ENCODE data around the gene SLC16A12.
"Not testable (repeated sequence)": the region's sequence is repeated elsewhere in the genome, so short reads cannot be mapped to it uniquely, and the experiment has no call there.

Gene SLC16A12

GRCh38 chr10:89534826-89535166 lies 598 bp downstream of the SLC16A12 start:
- Histone ChIP-seq H3K9me3 (ENCODE audit: control insufficient read depth, insufficient read depth, low read length) (no peaks in the 10 kb centered on the region), H3K9ac (ENCODE audit: low read depth, low read length) (peak overlapping the region; percentile 54), H3K36me3 (ENCODE audit: insufficient read depth, low read length) (no peaks in the 10 kb centered on the region), H3K4me1 (ENCODE audit: insufficient read depth, low read length) (peaks cover 8% of the 10 kb centered on the region; the same call in 1 of the 2 replicates)

DNA sequence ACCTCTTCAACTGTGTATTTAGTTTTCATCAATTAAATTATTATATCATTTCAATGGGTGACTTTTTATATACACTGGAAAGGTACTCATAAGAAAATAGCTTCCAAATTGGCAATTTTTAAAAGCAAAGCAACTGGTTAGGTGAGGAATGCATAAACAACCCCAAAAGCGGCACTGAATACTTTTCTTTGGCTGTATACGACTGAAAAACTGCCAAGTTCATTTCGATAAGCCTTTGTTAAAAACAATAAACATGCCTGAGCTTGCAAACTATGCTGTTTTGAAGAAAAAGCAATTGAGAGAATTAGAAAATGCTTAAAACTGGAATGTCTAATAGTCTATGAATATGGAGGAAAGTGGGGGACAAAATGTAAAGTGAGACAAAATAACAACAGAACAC lies 2.9 kb downstream of the SLC16A12 start:
- Histone ChIP-seq H3K9me3 (ENCODE audit: control insufficient read depth, insufficient read depth, low read length) (no peaks in the 10 kb centered on the region), H3K4me1 (ENCODE audit: insufficient read depth, low read length) (peaks cover 6% of the 10 kb centered on the region; the same call in 1 of the 2 replicates), H3K9ac (ENCODE audit: low read depth, low read length) (no peak overlapping the region), H3K36me3 (ENCODE audit: insufficient read depth, low read length) (no peaks in the 10 kb centered on the region)

DNA sequence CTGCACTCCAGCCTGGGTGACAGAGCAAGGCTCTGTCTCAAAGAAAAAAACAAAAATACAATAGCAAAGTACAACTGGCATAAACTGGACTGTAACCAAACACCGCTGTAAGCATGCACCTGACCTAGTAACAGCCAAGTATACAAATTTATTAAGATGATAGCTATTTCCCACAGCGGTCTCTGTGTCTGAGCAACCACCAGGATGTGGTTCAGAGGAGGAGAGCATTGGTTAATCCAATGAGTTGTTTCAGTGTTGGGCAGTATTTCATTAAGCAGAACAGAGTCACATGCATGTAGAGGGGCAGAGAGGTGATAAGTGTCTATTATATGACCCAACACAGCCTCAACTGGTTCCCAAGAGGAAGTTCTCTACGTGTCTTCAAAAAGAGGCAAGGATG lies 4.0 kb downstream of the SLC16A12 start:
- Histone ChIP-seq H3K36me3 (ENCODE audit: insufficient read depth, low read length) (no peaks in the 10 kb centered on the region), H3K4me1 (ENCODE audit: insufficient read depth, low read length) (peaks cover 3% of the 10 kb centered on the region; the same call in 1 of the 2 replicates), H3K9ac (ENCODE audit: low read depth, low read length) (no peak overlapping the region), H3K9me3 (ENCODE audit: control insufficient read depth, insufficient read depth, low read length) (no peaks in the 10 kb centered on the region)

DNA sequence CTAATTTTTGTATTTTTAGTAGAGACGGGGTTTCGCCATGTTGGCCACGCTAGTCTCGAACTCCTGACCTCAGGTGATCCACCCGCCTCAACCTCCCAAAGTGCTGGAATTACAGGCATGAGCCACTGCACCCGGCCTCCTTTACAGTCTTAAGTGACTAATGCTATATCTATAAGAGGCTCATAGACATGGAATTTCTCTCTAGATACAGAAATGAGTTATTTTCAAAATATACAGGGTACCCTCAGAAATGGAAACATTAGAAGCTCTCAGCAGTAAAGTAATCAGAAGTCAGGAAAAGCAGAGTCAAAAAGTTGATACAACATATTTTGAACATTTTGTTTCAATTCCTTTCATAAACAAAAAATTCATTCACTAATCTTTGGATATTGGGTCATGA lies 5.7 kb downstream of the SLC16A12 start:
- not testable (repeated sequence) for H3K4me1 ChIP-seq (ENCODE audit: insufficient read depth, low read length); H3K36me3 ChIP-seq (ENCODE audit: insufficient read depth, low read length); H3K9me3 ChIP-seq (ENCODE audit: control insufficient read depth, insufficient read depth, low read length); H3K9ac ChIP-seq (ENCODE audit: low read depth, low read length)

DNA sequence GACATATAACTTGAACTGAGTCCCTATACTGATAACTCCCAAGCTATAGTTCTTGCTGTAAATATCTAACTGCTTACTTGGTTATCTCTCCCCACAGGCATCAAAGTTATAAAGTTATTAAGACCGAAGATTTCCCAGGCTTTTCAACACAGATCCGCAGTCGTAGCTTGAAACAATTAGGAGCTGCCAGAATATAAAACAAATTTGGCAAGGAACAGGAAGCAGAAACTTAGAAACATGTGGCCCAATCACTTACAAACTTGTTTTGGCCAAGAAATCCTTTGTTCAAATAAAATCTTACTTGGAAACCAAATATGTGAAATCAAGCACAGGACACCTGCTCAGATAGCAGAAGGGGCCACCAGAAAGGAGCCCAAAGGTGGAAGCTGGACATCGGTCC lies 9.0 kb downstream of the SLC16A12 start:
- no peak overlapping the region for H3K9ac ChIP-seq (ENCODE audit: low read depth, low read length)
- no peaks in the 10 kb centered on the region for H3K4me1 ChIP-seq (ENCODE audit: insufficient read depth, low read length)
- no peaks in the 10 kb centered on the region for H3K36me3 ChIP-seq (ENCODE audit: insufficient read depth, low read length)
- no peaks in the 10 kb centered on the region for H3K9me3 ChIP-seq (ENCODE audit: control insufficient read depth, insufficient read depth, low read length)

GRCh38 chr10:89525556-89525955 lies 9.8 kb downstream of the SLC16A12 start:
- H3K4me1 ChIP-seq (ENCODE audit: insufficient read depth, low read length) = no peaks in the 10 kb centered on the region
- no peaks in the 10 kb centered on the region for H3K9me3 ChIP-seq (ENCODE audit: control insufficient read depth, insufficient read depth, low read length)
- H3K36me3 ChIP-seq (ENCODE audit: insufficient read depth, low read length) = no peaks in the 10 kb centered on the region
- no peak overlapping the region for H3K9ac ChIP-seq (ENCODE audit: low read depth, low read length)

DNA sequence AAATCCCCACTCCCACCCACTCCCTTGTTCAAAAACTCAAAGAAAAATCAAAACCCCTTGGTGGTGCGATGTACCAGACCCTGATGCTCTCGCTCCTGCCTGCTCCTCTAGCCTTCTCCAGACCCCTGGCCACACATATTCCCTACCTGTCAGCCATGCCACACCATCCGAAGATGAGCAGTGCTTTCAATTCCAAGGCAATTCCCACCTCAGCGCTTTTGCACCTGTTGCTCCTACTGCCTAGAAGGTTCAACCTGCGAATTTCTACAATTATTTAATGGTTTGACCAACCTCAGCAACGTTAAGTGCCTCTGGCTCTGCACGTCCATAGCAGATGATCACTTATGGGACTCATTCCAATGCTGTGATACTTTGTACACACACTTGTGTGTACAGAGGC lies 11.1 kb downstream of the SLC16A12 start:
- Histone ChIP-seq H3K9me3 (ENCODE audit: control insufficient read depth, insufficient read depth, low read length) (no peaks in the 10 kb centered on the region), H3K4me1 (ENCODE audit: insufficient read depth, low read length) (no peaks in the 10 kb centered on the region), H3K36me3 (ENCODE audit: insufficient read depth, low read length) (no peaks in the 10 kb centered on the region), H3K9ac (ENCODE audit: low read depth, low read length) (no peak overlapping the region)

- Histone ChIP-seq H3K9ac (ENCODE audit: low read depth, low read length) (no peak overlapping the region), H3K9me3 (ENCODE audit: control insufficient read depth, insufficient read depth, low read length) (no peaks in the 10 kb centered on the region), H3K4me1 (ENCODE audit: insufficient read depth, low read length) (no peaks in the 10 kb centered on the region), H3K36me3 (ENCODE audit: insufficient read depth, low read length) (no peaks in the 10 kb centered on the region)
These were observed 12.1 kb downstream of the SLC16A12 start for GRCh38 chr10:89523274-89523673.

DNA sequence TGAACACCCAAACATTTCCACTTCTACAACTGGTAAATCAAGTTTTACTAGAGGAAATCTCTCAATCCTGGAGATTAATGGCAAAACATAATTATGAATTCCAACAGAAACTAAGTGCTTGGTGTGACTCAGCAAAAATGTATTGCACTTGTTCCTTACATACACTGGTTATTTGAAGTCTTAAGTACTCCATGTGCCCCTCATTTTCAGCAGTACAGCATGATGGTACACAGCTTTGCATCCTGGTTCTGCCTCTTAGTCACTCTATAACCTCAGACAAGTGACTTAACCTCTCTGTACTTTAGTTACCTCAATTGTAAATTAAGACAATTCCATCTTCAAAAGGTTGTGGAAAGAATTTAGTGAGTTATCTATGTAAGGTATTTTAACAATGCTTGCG lies 12.9 kb downstream of the SLC16A12 start:
- no peak overlapping the region for H3K9ac ChIP-seq (ENCODE audit: low read depth, low read length)
- H3K9me3 ChIP-seq (ENCODE audit: control insufficient read depth, insufficient read depth, low read length) = no peaks in the 10 kb centered on the region
- H3K36me3 ChIP-seq (ENCODE audit: insufficient read depth, low read length) = no peaks in the 10 kb centered on the region
- H3K4me1 ChIP-seq (ENCODE audit: insufficient read depth, low read length) = no peaks in the 10 kb centered on the region

GRCh38 chr10:89521368-89521767 lies 14.0 kb downstream of the SLC16A12 start:
- H3K4me1 ChIP-seq (ENCODE audit: insufficient read depth, low read length) = peaks cover 3% of the 10 kb centered on the region
- H3K9me3 ChIP-seq (ENCODE audit: control insufficient read depth, insufficient read depth, low read length) = no peaks in the 10 kb centered on the region
- H3K9ac ChIP-seq (ENCODE audit: low read depth, low read length) = no peak overlapping the region
- no peaks in the 10 kb centered on the region for H3K36me3 ChIP-seq (ENCODE audit: insufficient read depth, low read length)

DNA sequence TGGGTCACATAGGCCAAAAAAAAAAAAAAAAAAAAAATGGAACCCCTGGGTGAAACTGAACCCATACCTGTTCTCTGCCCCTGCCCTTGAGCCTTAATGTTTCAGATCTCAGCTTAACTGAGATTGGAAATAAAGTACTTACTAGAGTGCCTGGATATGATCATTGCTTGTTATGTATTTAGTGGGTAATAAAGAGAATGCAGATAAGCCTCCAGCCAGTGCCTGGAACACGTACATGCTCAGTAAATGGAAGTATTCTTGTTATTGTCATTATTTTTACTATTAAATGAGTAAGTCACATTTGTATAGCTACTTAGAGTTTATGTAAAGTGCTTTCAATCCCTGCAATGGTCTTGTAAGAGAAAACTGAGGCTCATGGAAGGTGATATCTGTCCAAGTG lies 14.7 kb downstream of the SLC16A12 start:
- Histone ChIP-seq H3K4me1 (ENCODE audit: insufficient read depth, low read length) (peaks cover 8% of the 10 kb centered on the region), H3K9me3 (ENCODE audit: control insufficient read depth, insufficient read depth, low read length) (no peaks in the 10 kb centered on the region), H3K36me3 (ENCODE audit: insufficient read depth, low read length) (no peaks in the 10 kb centered on the region), H3K9ac (ENCODE audit: low read depth, low read length) (no peak overlapping the region)

GRCh38 chr10:89518876-89519842 lies 16.2 kb downstream of the SLC16A12 start:
- no peaks in the 10 kb centered on the region for H3K9me3 ChIP-seq (ENCODE audit: control insufficient read depth, insufficient read depth, low read length)
- H3K36me3 ChIP-seq (ENCODE audit: insufficient read depth, low read length) = no peaks in the 10 kb centered on the region
- no peak overlapping the region for H3K9ac ChIP-seq (ENCODE audit: low read depth, low read length)
- H3K4me1 ChIP-seq (ENCODE audit: insufficient read depth, low read length) = peaks cover 17% of the 10 kb centered on the region

DNA sequence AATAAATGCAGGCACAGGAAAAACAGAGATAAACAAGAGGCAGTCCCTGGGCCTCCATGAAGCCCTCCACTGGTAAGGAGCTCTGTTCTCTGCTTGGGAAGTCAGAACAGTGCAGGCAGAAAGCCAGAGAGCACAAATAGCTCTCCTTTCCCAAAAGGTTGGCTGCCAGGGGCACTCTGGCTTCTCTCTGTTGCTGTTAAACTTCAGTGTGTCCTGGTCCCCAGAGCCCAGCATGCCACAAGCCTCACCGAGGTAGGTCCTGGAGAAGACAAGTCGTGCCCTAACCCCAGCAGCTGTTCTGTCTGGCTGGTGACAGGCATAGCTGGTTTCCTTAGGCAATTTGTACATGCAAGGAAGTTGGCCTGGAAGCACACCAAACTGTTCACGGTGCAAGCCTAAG lies 17.3 kb downstream of the SLC16A12 start:
- peaks cover 17% of the 10 kb centered on the region for H3K4me1 ChIP-seq (ENCODE audit: insufficient read depth, low read length)
- no peak overlapping the region for H3K9ac ChIP-seq (ENCODE audit: low read depth, low read length)
- no peaks in the 10 kb centered on the region for H3K9me3 ChIP-seq (ENCODE audit: control insufficient read depth, insufficient read depth, low read length)
- no peaks in the 10 kb centered on the region for H3K36me3 ChIP-seq (ENCODE audit: insufficient read depth, low read length)

DNA sequence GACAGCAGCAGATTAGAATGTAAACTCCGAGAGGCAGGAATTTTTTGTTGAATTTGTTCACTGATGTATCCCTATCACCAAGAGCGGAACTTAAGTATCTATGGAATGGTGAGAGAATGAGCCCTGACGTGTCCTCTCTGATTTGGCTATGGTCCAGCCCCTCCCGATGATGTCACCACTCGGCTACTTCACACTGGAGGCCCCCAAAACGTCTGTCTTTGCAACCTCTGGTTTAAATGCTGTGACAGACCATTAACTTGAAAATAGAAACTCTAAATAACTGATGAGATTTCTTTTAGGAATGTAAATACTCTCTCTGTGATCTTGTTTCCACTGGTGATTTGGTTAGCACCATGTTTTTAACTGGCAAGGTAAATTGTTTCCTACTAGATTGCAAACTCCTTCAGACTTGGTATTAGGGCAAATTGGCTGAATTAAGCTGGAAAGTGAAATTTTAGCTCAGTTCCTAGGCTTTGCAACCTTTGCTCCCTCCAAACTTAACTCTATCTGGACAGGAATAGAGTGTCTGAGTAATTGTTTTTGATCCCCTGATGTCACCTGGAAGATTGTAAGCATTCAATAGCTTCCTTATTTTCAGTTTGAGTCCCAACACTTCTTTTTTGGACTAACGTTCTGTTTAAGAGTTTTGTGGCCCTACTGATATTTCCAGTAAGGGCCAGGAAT lies 19.1 kb downstream of the SLC16A12 start:
- Histone ChIP-seq H3K9ac (ENCODE audit: low read depth, low read length) (no peak overlapping the region), H3K36me3 (ENCODE audit: insufficient read depth, low read length) (no peaks in the 10 kb centered on the region), H3K4me1 (ENCODE audit: insufficient read depth, low read length) (peaks cover 17% of the 10 kb centered on the region), H3K9me3 (ENCODE audit: control insufficient read depth, insufficient read depth, low read length) (no peaks in the 10 kb centered on the region)

Measured in ES-I3 (cell line).